T-helper 1 cell (primary cell): ENCODE measurements around the gene ZNF593OS.

Experiments used
- DNase-seq, 5 donors: peaks; one replicate each; pipeline ENCODE4 v3.0.0-alpha.2; 2012 to 2020

Gene ZNF593OS

DNA sequence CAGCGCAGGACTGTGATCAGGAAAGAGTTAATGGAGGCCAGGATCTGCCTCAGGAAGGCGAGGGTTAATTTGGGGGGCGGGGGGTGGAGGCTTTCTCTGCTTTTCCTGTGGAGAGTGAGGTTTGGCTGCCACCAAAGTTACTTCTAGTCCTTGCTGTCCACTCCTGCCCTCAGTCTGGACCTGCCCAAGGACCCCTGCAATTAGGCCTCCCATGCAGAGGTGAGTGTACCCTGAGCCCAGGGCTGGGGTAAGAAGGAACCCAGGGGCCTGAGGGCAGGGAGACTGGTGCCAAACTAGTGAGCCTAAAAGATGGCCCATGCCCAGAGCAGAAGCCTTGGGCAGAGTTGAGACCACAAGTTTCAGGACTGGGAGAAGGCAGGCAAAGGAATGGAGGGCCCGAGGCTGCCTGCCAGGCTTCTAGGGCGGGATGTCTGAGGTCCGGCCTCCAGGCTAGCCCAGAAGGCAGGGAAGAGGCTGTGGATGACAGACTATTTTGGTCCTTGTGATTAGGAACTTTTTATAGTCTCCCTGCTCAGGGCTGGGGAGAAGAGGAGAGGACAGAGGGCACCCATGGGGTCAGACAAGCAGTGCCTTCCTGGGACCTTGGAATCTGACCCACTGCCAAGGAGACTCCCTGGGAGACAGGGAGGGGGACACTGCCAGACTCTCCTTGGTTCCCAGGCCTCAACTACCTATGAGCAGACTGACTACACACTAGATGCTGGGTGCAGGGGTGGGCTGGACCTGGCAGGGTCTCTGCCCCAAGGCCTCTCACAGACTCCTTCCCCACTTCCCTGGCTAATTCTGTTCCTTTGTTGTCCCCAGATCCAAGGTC lies 12.5 kb downstream of the ZNF593OS start, which contains the start of gene FAM110D:
FAM110D (plus strand) TSS at position 172 of the 835 bp plus-strand sequence. CDS start 2,213 bp downstream, outside the sequence.
- DNase-seq, result no peak

DNA sequence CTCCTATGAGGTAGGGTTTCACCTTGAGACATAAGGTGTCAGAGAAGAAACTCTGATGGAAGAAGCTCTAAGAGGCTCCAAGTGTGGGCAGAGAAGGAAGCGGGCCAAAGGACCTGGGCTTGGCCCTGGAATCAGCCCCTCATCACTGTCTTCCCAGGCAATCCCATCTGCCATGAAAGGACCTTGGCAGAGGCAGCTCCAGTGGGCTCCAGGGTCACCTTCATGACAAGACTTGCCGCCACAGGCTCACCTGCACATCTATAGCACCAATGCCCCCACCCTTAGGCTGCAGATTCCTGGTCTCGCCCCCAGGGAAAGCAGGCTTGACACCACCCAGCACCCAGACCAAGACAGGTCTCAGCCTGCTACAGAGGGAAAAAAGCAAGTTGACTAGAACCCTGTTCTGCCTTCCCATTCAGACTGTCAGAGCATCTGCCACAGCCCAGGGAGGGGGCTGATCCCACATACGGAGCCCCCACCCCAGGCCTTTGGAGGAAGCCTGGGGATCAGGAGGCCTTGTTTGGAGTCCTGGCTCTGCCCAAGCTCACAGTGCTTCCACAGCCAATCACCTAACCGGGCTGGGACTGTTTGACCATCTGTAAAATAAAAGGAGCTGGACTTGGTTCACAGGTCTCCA lies 13.2 kb downstream of the ZNF593OS start:
- DNase-seq, result no peak

DNA sequence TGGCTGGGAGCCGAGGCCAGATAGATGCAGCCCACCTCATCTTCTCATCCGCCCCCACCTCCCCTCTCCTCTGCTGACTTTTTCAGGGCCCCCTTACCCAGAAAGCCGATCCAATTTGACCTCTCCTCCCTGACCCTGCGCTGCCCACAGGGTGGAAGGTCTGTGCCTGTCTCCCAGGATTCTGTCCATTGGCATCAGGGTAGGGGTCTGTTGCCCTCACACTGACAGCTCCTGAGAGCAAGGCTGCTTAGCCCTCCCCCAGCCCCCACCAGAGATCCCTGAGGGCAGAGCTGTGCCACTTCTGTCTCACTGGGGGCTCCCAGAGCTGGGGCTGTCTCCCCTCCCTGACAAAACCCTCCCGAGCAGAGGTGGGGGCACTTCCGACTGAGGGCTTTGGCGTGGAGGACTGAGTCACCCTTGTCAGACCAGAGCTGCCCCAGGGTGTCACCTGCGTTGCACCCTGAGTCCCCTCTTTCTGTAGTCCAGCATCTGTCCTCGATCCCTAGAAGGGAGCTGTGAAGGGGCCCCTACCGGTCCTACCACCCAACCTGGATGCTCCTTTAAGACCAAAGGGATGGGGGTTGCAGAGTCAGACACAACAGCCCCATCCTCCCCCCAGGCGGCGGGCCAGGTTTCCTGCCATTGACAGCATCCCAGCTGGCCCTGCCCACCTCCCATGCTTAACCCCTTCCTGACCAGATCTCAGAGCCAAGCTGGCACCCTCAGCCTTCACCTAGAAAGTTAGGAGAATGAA lies 15.2 kb downstream of the ZNF593OS start:
- DNase-seq, result no peak

DNA sequence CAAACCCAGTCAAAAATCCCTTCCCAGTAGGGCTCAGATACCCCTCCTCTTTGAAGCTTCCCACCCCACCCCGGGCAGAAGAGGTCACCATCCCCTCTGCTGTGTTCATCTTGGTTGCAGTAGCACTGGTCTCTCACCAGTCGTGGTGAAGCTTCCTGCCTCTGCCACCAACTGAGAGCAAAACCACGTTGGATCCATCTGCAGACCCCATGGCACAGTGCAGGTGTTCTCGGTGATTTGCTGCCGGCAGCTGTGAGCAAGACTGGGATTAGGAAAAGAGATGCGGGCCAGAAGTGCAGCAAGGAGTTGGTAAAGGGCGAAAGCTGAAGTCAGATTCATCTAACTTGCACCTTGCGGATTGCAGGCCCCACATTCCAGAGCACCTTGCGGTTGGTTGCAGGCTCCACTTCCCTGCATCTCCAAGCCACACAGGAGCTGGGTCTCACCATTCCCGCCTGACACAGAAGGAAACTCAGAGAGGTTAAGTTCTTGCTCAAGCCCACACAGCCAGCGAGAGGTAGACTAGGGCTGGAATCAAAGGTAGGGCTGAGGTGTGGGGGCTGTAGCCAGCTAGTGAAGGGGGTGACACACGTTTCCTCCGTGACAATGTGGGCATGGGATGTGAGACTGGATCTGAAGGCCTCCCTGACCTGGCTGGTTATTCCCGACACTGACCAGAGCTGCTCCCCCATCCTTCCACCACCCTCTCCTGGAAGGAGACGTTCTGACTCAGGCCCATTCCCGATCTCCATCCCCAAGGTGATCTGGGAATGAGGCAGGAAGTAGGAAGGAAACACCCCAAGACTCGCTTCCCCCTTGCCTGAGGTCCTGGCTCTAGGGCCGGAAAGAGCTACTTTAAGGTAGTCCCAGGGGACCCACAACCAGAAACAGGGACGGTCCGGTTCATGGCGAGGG lies 16.0 kb downstream of the ZNF593OS start:
- DNase-seq, result no peak

DNA sequence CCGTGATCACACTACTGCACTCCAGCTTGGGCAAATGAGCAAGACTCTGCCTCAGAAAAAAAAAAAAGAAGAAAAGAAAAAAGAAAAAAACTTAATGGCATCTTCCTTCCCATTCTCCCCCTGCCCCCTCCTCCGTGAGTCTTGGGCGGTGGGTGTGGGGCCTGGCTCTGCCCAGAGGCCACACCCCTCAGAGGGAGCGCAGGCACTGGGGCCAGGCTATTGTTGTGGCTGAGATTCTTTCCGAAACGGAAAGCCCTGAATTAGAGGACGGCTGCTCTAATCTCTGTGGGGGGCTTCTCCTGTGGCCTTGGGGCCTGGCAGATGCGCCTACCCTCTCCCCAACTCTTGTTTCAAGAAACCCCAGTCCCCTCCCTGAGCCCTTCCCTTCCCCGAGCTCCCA lies 16.9 kb downstream of the ZNF593OS start:
- DNase-seq, result no peak

DNA sequence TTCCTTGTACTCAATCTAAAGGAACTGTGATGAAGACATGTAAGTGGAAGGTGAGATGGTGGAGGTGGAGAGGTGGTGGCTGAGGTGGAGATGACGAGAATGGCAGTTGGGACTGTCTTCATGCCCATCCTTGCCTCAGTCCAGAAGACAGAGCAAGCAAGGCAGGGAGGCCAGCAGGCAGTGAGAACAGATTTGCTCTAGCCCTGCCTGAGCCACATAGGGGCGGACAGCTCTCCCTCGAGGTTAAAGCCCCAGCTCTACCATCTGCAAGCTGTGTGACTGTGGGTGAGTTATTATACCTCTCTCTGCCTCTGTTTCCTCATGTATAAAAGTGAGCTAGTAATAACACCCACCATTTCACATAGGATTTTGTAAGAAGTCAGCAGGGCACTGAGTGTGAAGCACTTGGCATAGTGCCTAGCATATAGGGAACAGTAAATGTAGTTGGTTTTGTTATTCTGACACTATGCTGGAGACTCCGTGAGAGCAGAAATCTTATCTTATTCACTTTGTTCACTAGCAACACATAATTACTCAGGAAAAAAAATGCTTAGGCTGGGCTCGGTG lies 17.6 kb downstream of the ZNF593OS start:
- DNase-seq, result no peak

DNA sequence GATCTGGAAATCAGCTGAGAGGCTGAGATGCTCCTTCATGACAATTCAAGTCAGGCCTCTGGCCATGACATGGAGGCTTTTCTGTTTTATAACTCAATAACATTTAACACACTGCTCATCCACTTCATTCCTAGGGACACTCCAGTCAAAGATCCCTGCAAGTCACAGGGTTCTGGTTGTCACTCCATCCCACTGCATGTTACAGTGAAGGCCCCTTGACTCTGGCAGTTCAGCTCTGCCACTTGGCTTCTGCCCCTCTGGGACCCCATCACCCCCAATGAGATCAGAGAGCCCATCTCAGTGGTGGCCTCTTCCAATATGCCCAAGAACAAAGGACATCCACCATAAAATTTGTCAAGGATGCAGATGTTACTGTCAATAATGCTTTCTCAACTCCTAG lies 22.7 kb downstream of the ZNF593OS start:
- DNase-seq, result no peak

DNA sequence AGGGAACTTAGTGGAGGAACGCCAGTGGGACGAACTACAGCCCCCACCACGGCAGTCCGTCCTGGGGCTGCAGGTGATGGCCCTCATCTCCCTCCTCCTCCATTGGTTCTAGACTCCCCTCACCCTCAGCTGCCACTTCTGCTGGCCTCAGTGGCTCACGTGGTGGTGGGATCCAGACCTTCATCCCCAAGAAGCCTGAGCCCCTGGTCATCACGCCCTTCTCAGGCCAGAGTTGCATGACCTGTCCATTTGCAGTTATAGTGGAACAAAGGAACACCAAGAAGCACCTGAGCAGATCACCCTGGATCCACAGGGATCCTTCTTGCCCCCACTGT lies 25.7 kb downstream of the ZNF593OS start:
- DNase-seq, result no peak

DNA sequence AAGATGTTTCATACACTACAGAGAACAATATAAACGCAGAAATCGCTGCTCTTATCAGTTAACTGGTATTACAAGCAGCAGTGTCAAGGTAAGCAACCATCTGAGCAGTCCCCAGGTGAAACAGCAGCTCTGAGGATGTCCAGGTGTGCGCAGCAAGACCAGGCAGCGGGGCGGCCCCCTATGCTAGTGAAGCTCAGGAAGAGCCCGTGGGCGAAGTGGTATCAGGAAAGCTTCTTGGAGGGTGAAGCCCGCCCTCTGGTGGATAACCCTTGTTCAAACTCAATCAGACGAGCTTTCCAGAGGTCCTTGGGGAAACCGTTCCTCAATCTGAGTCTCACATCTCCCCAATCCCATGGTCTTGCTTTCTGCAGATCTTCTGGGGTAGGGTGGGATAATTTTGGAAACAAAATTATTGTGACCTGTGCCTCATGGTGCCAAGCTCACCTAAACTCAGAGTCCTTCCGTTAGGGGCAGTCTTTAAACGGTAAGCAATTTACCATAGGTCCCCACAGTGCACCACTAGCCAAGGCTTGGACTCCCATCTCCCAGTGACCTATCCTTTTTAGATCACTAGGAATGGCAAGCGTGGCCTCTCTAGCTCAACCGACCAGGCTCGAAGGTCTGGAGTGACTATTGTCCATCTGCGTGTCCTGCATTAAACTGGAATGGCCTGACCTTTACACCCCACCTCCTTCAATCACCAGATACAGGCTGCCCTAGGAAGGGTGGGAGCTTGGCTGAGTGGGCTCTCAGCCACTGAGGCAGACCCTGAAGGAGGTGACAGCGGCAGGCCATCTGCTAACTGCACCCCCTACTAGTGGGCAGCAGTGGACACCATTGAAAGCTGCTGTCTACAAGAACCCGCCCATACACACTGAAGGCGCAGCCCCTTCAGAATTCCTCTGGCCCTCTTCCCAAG lies 26.3 kb downstream of the ZNF593OS start:
- DNase-seq, result peak; percentile 42 to 70 (median 60)

DNA sequence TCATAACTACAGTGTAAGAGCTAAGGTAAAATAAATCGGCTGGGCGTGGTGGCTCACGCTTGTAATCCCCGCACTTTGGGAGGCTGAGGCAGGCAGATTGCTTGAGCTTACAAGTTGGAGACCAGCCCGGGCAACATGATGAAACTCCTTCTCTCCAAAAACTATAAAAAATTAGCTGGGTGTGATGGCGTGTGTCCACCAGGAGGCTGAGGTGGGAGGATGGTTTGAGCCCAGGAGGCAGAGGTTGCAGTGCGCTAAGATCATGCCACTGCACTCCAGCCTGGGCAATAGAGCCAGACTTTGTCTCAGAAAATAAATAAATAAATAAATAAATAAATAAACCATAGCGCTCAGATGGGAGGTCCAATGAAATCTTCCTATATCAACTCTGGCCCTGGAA lies 29.5 kb downstream of the ZNF593OS start:
- no peak for DNase-seq

DNA sequence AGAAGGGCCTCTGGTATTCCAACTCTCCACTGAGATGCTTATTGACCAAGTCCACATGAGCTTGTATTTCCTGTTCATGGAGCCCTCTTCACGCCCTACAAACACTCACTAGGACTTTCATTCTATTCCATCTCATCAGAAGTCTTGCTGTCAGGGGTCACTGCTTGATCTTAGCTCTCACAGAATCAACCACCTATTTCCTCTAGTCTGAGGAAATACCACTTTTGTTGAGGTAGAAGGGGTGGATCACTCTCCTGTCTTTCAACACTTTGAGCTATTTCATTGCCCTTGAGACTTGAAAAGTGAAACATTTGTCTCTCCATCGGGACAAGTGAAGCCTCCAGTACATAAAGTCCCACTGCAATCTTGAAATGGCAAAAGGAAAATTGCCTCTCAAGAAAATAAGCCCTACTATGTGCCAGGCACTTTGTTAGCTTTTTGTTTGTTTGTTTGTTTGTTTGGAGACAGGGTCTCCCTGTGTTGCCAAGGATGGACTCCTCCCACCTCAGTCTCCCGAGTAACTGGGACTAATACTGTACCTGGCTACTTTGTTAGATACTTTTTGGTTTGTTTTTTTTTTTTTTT lies 32.6 kb downstream of the ZNF593OS start:
- no peak for DNase-seq

DNA sequence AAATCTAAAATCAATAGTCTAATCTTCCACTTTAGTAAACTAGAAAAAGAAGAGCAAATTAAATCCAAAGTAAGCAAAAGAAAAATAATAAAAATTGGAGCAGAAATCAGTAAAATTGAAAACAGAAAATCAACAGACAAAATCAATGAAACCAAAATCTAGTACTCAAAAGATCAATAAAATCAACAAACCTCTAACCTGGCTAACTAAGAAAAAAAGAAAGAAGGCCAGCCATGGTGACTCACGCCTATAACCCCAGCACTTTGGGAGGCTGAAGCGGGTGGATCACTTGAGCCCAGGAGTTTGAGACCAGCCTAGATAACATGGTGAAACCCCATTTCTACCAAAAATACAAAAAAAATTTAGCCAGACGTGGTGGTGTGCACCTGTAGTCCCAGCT lies 37.2 kb downstream of the ZNF593OS start:
- no peak for DNase-seq

DNA sequence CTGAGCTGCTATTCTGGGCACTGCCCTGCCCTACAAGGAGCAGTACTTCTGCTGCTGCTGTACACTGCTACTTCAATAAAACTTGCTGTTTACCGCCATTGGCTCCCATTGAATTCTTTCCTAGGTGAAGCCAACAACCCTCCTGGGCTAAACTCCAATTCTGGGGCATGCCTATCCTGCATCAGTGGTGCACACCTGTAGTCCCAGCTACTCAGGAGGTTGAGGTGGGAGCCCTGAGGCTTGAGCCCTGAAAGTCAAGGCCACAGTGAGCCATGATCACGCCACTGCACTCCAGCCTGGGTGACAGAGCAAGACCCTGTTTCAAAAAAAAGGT lies 38.8 kb downstream of the ZNF593OS start:
- no peak for DNase-seq

DNA sequence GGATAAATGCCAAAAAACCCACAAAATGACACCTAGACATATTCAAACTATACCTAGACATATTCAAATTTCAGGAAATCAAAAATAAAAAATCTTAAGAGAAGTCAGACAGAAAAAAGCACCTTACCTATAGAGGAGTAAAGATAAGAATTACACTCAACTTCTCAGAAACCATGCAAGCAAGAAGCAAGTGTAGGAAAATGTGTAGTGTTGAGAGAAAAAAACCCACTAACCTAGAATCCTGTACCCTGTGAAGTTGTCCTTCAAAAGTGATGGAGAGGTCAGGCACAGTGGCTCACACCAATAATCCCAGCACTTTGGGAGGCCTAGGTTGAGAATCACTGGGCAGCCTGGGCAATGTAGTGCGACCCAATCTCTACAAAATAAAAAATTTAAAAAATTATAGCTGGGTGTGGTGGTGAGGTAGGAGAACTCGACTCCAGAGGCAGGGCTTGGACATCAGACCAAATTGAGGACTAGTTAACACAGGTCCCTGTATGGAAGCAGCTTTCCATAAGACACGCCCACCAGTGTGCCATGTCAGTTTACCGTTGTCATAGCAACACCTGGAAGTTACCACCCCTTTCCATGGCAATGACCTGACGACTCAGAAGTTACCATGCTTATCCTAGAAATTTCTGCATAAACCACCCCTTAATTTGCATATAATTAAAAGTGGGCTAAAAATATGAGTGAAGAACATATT lies 39.4 kb downstream of the ZNF593OS start:
- DNase-seq, result no peak

DNA sequence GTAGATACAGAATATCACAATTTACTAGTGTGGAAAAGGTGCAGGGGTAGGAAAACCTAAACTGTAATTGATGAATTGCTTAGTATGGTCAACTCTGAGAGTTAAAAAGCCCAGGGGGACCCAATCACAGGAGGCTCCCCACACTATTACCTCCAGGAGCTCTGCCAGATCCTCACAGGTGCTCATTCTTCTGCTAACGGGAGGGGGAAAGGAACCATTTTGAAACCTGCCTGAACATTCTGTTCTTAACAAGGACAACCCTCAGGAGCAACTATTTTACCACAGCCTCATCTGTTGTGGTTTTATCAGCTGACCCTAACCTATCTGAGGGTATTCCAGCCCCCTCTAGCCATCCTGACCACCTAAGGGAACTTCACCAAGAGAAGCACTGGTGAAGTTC lies 40.9 kb downstream of the ZNF593OS start:
- DNase-seq, result no peak

DNA sequence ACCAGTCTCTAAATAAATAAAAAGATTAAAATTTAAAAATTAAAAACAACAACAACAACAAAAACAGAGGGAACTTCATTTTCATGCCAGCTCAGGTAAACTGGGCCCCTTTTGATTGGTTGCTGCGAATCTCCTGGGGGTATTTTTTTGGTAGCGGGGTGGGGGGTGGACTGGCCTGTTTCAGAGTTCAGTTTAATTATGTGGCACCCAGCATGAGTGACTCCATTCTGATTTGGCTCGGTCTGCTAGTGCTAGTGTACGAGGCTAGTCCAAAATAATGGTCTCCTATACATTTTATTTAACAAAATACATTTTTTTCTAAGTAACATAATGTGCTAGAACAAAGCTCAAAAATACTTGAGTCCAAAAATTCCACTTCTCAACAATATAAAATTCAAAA lies 41.9 kb downstream of the ZNF593OS start:
- DNase-seq, result no peak

DNA sequence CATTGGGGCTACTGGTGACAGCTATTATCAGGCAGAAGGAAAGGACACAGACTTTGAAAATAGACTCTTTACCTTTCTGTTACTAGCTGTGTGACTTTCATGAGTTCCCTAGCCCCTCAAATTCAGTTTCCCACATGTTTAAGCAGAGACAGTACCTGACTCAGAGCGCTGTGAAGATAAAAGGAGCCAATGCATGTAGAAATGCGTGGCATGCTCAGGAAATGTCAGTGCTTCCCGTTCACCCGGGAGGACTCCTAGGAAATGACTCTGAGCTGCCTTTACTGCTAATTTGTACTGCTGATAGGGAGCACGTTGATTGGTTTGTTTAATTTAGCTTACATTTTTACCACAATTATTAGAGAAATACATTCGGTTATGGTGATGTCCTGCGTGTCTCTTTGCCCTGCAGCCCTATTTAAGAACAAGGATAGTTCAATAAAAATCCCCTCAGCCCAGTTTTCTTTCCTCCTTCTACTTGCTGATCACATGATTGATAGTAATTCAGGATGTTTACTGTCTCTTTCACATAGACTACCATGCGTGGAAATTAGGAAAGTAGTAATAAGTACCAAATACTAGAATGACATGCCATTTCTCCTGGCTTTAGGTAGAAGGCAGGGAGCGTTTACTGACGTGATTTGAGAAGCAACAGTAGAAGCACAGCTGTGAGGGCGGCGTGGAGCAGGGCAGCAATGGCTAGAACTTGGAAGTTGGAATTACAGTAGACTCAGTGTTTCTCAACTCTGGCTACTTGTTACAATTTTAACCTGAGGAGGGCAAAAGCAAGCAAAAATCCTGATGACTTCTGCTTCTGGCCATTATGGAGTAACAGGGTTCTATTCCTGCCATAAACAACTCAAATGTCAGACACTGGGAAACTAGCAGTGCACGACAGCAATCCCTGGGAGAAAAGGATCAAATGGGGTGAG lies 44.1 kb downstream of the ZNF593OS start:
- peak in 1 of 5 donors; percentile 22 for DNase-seq

DNA sequence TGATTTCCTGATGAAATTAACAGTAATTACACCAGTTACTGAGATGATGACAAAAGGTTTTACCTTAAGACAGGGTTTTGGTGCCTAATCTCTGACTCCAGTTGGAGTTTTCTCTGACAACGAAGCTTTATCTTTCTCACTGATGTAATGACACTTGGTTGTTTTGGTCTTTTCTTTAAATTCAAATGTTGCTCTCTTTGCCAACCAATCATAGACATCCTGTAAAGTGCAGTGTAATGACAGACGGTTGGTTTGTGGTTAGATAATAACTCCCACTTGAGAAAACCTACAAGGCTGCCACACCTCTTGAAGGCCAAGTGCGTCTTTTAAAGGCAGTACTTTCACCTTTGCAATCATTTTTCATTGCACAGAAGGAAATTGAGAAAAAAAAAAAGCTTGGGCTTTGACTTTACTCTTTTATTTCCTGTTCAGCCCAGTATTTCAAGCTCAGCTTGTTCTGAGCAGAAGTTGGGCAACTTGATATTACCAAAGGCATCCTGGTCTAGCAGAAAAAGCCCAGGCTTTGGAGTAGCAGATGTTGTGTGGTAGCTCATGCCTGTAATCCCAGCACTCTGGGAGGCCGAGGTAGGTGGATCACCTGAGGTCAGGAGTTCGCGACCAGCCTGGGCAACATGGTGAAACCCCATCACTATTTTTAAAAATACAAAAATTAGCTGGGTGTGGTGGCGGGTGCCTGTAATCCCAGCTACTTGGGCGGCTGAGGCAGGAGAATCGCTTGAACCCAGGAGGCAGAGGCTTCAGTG lies 45.1 kb downstream of the ZNF593OS start:
- peak in 4 of 5 donors; percentile 44 to 96 (median 52) for DNase-seq
